NB4 (cell line): ENCODE results near the gene VANGL1.

Experiments used
- DNase-seq: peaks from one replicate; pipeline ENCODE4 v3.0.0; 2010; ENCODE audit warnings: low read depth
- H3K4me3 ChIP-seq: one replicate; pipeline ENCODE4 v1.5.1; 2011; ENCODE audit warnings: mild to moderate bottlenecking, low read depth, low read length, moderate library complexity
- CTCF ChIP-seq: IDR thresholded peaks from one replicate; pipeline ENCODE4 v1.5.1; 2012; ENCODE audit warnings: low read depth, low read length
- MAX ChIP-seq: IDR thresholded peaks from 2 replicates; pipeline ENCODE4 v1.6.1; 2011; ENCODE audit warnings: low read depth, low read length
- MYC ChIP-seq: IDR thresholded peaks from 2 replicates; pipeline ENCODE4 v1.6.1; 2011; ENCODE audit warnings: low read depth, low read length
- POLR2A ChIP-seq: IDR thresholded peaks from 2 replicates; pipeline ENCODE4 v1.6.1; 2011; ENCODE audit warnings: mild to moderate bottlenecking; ENCODE audit not compliant: insufficient read length; ENCODE audit errors: extremely low read depth

VANGL1 gene

GRCh38 chr1:115641762-115642167 lies at the start of gene VANGL1:
Gene VANGL1 (plus strand): TSS chr1:115641970. CDS start chr1:115651414, 9,444 bp downstream.
- peak; percentile 84 for DNase-seq
- peak within 1 kb of the TSS; percentile 66 for H3K4me3 ChIP-seq
- TF ChIP-seq MAX, result 0 out of 2 replicates have a peak, but pooled peaks have one; percentile 21
- TF ChIP-seq POLR2A, result peak; percentile 36
- no peak for TF ChIP-seq CTCF
- no peak for TF ChIP-seq MYC

GRCh38 chr1:115592264-115592663 lies 49.5 kb upstream of the VANGL1 start:
- H3K4me3 ChIP-seq, result no peak overlapping the region

GRCh38 chr1:115593365-115594259 lies 48.2 kb upstream of the VANGL1 start:
- no peak for TF ChIP-seq CTCF
- TF ChIP-seq MAX, result no peak
- TF ChIP-seq POLR2A, result no peak
- no peak for TF ChIP-seq MYC
- no peak overlapping the region for H3K4me3 ChIP-seq
- DNase-seq, result no peak

More at GRCh38 chr1:115592264-115592663, 49.5 kb upstream of the VANGL1 start:
- DNase-seq, result no peak
- TF ChIP-seq MAX, result no peak
- no peak for TF ChIP-seq CTCF
- no peak for TF ChIP-seq POLR2A
- no peak for TF ChIP-seq MYC

GRCh38 chr1:115594600-115594999 lies 47.2 kb upstream of the VANGL1 start:
- no peak for DNase-seq
- TF ChIP-seq MYC, result no peak
- no peak for TF ChIP-seq POLR2A
- no peak for TF ChIP-seq CTCF
- no peak for TF ChIP-seq MAX
- no peak overlapping the region for H3K4me3 ChIP-seq

GRCh38 chr1:115595279-115596079 lies 46.3 kb upstream of the VANGL1 start:
- peak; percentile 82 for DNase-seq
- TF ChIP-seq MAX, result peak; percentile 52
- peak; percentile 19; the same call in 1 of the 2 replicates for TF ChIP-seq MYC
- peak; percentile 85 for TF ChIP-seq CTCF
- TF ChIP-seq POLR2A, result no peak
- no peak overlapping the region for H3K4me3 ChIP-seq
